ENCODE data around the gene TRIO. TPM values are rescaled to one million over a fixed set of nuclear protein-coding genes. Genes with fewer than 3 reads are reported as not detected.

The TRIO gene
- total RNA-seq, 1 experiment from 2014 or later, result 211 TPM

DNA sequence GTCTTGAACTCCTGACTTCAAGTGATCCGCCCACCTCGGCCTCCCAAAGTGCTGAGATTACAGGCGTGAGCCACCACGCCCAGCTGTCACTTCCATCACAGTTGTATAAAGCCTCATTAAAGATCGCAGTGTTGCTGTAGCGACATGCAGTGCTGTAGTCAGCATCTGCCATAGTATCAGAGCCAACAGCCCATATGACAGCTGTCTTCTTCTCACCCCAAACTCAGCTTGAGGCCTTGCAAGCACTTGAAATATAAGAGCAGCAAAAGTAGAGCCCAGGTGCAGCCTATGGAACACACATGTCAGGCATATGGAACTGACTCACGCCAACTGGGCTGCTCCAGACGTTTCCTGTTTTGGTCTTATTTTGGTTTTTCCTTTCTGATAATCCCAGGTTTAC is 167.8 kb downstream of the TRIO start:
- no peaks in the 10 kb centered on the region for H3K9me2 ChIP-seq (replicated peaks; ENCODE audit: low read length)
- POLR2A ChIA-PET (ENCODE audit: unreplicated experiment), result no interaction called here
- H4K20me1 ChIP-seq (ENCODE audit: low read length), result no peaks in the 10 kb centered on the region; the same call in 1 of the 2 replicates
- H3K27ac ChIP-seq (ENCODE audit: low read length), result no peak overlapping the region
- intact Hi-C loops (cut with micrococcal nuclease), result no loop called here
- no peaks in the 10 kb centered on the region for H3K9me3 ChIP-seq (ENCODE audit: low read length)
- ATAC-seq, result no peak
- H3K4me1 ChIP-seq (ENCODE audit: insufficient read depth, low read length), result no peaks in the 10 kb centered on the region
- no peak overlapping the region for H3K4me3 ChIP-seq (ENCODE audit: low read length)
- DNase-seq, result no peak
- H3K27me3 ChIP-seq (ENCODE audit: low read length), result no peaks in the 10 kb centered on the region
- CTCF ChIA-PET, result no interaction called here
- H3K9ac ChIP-seq (ENCODE audit: low read length), result no peak overlapping the region
- H3F3A ChIP-seq (ENCODE audit: low read length, unreplicated experiment), result no peaks in the 10 kb centered on the region
- peaks cover 76% of the 10 kb centered on the region for H3K36me3 ChIP-seq (ENCODE audit: low read depth, low read length)
- H3K4me2 ChIP-seq (ENCODE audit: low read length), result no peak overlapping the region
- peaks cover 81% of the 10 kb centered on the region for H3K79me2 ChIP-seq (ENCODE audit: low read length)
- H2AFZ ChIP-seq (ENCODE audit: low read length), result no peak overlapping the region
- no TSS peak for BruUV-seq (replicated peaks)
- TF ChIP-seq EZH2phosphoT487 (IDR thresholded peaks at IDR 0.05; ENCODE audit: borderline replicate concordance, low read length) (no peak), EZH2 (IDR thresholded peaks at IDR 0.05; ENCODE audit: low read length, unreplicated experiment) (no peak), CTCF (conservative IDR thresholded peaks at IDR 0.05; ENCODE audit: low read depth, low read length) (no peak)

DNA sequence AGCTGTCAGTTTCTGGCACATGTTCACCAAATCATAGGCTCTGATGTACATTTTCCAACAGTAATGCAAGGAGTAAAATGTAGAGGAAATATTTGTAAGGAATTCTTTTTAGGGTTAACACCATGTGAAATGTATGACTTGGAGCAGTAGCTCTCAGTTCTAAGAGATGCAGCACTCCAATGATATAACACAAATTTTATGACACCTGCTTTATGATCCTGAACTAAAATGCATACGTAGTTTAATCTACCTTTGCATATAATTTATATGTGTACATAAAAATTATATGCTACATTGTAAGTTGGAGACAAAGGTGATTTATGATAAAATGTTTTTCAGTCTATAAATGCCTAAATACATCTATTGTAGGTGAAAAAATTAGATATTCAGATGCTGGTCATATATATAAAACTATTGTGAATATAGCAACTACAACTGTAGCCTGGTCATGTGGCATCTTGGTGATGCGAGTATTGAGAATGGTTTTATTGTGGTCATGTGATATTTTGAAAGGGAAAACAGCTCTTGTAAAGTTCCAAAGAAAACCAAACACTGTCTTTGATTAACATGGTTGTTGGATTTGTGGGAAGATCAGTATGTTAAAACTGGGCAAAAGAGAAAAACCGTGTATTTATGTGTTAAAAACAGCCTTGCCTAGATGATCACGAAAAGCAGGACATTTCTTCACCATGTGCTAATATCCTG is 171.0 kb downstream of the TRIO start:
- no peak for TF ChIP-seq CTCF (conservative IDR thresholded peaks at IDR 0.05; ENCODE audit: low read depth, low read length)
- no peak for TF ChIP-seq EZH2 (IDR thresholded peaks at IDR 0.05; ENCODE audit: low read length, unreplicated experiment)
- no peak for TF ChIP-seq EZH2phosphoT487 (IDR thresholded peaks at IDR 0.05; ENCODE audit: borderline replicate concordance, low read length)
- Histone ChIP-seq H3K27ac (ENCODE audit: low read length) (no peak overlapping the region), H3K9me2 (replicated peaks; ENCODE audit: low read length) (no peaks in the 10 kb centered on the region), H3K9ac (ENCODE audit: low read length) (no peak overlapping the region), H3K27me3 (ENCODE audit: low read length) (no peaks in the 10 kb centered on the region), H2AFZ (ENCODE audit: low read length) (no peak overlapping the region), H3K4me2 (ENCODE audit: low read length) (no peak overlapping the region), H3F3A (ENCODE audit: low read length, unreplicated experiment) (no peaks in the 10 kb centered on the region), H3K9me3 (ENCODE audit: low read length) (no peaks in the 10 kb centered on the region), H3K4me3 (ENCODE audit: low read length) (no peak overlapping the region), H3K4me1 (ENCODE audit: insufficient read depth, low read length) (no peaks in the 10 kb centered on the region), H3K36me3 (ENCODE audit: low read depth, low read length) (peaks cover 76% of the 10 kb centered on the region), H4K20me1 (ENCODE audit: low read length) (no peaks in the 10 kb centered on the region), H3K79me2 (ENCODE audit: low read length) (peaks cover 66% of the 10 kb centered on the region)
- BruUV-seq (replicated peaks), result no TSS peak
- CTCF ChIA-PET, result interaction anchor here (0.5 kb wide), 1 partner anchor 169 kb away, joined by 3 read pairs; no protein-coding TSS in a partner anchor
- no peak for DNase-seq
- ATAC-seq, result no peak
- intact Hi-C loops (cut with micrococcal nuclease), result no loop called here
- POLR2A ChIA-PET (ENCODE audit: unreplicated experiment), result no interaction called here

GRCh38 chr5:14316471-14316870 is 173.3 kb downstream of the TRIO start:
- TF ChIP-seq CTCF (conservative IDR thresholded peaks at IDR 0.05; ENCODE audit: low read depth, low read length) (no peak), EZH2 (IDR thresholded peaks at IDR 0.05; ENCODE audit: low read length, unreplicated experiment) (no peak), EZH2phosphoT487 (IDR thresholded peaks at IDR 0.05; ENCODE audit: borderline replicate concordance, low read length) (no peak)
- POLR2A ChIA-PET (ENCODE audit: unreplicated experiment), result no interaction called here

More at GRCh38 chr5:14316471-14316870, 173.3 kb downstream of the TRIO start:
- Histone ChIP-seq H3K9me2 (replicated peaks; ENCODE audit: low read length) (no peaks in the 10 kb centered on the region), H3K27ac (ENCODE audit: low read length) (no peak overlapping the region), H3K27me3 (ENCODE audit: low read length) (no peaks in the 10 kb centered on the region), H4K20me1 (ENCODE audit: low read length) (no peaks in the 10 kb centered on the region), H3K4me3 (ENCODE audit: low read length) (no peak overlapping the region), H3K9ac (ENCODE audit: low read length) (no peak overlapping the region), H3K4me1 (ENCODE audit: insufficient read depth, low read length) (no peaks in the 10 kb centered on the region), H3F3A (ENCODE audit: low read length, unreplicated experiment) (no peaks in the 10 kb centered on the region), H3K9me3 (ENCODE audit: low read length) (no peaks in the 10 kb centered on the region), H3K79me2 (ENCODE audit: low read length) (peaks cover 73% of the 10 kb centered on the region), H2AFZ (ENCODE audit: low read length) (no peak overlapping the region), H3K36me3 (ENCODE audit: low read depth, low read length) (peaks cover 73% of the 10 kb centered on the region), H3K4me2 (ENCODE audit: low read length) (no peak overlapping the region)
- DNase-seq (no peak), ATAC-seq (no peak)
- BruUV-seq (replicated peaks), result no TSS peak
- intact Hi-C loops (cut with micrococcal nuclease), result no loop called here
- CTCF ChIA-PET, result no interaction called here
